ENCODE measurements around the gene PTGS1.

GRCh38 chr9:122348288-122348777, 22.5 kb upstream of the PTGS1 start:
- TF ChIP-seq, protein P1, sequence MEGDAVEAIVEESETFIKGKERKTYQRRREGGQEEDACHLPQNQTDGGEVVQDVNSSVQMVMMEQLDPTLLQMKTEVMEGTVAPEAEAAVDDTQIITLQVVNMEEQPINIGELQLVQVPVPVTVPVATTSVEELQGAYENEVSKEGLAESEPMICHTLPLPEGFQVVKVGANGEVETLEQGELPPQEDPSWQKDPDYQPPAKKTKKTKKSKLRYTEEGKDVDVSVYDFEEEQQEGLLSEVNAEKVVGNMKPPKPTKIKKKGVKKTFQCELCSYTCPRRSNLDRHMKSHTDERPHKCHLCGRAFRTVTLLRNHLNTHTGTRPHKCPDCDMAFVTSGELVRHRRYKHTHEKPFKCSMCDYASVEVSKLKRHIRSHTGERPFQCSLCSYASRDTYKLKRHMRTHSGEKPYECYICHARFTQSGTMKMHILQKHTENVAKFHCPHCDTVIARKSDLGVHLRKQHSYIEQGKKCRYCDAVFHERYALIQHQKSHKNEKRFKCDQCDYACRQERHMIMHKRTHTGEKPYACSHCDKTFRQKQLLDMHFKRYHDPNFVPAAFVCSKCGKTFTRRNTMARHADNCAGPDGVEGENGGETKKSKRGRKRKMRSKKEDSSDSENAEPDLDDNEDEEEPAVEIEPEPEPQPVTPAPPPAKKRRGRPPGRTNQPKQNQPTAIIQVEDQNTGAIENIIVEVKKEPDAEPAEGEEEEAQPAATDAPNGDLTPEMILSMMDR (tag by site-specific recombination; IDR thresholded peaks at IDR 0.05) = no peak
- TF ChIP-seq ZNF23 (tag by site-specific recombination; IDR thresholded peaks at IDR 0.05; ENCODE audit: borderline replicate concordance) (no peak), BCL11A (tag by site-specific recombination; IDR thresholded peaks at IDR 0.05; ENCODE audit: low read depth) (no peak), ZNF121 (tag by site-specific recombination; IDR thresholded peaks at IDR 0.05) (no peak), ZNF830 (tag by site-specific recombination; IDR thresholded peaks at IDR 0.05; ENCODE audit: low read depth) (no peak), ZNF670 (tag by site-specific recombination; IDR thresholded peaks at IDR 0.05; ENCODE audit: low read depth) (no peak), ZNF549 (tag by site-specific recombination; IDR thresholded peaks at IDR 0.05) (no peak)
- TF ChIP-seq, protein P2, sequence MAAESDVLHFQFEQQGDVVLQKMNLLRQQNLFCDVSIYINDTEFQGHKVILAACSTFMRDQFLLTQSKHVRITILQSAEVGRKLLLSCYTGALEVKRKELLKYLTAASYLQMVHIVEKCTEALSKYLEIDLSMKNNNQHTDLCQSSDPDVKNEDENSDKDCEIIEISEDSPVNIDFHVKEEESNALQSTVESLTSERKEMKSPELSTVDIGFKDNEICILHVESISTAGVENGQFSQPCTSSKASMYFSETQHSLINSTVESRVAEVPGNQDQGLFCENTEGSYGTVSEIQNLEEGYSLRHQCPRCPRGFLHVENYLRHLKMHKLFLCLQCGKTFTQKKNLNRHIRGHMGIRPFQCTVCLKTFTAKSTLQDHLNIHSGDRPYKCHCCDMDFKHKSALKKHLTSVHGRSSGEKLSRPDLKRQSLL (tag by site-specific recombination; IDR thresholded peaks at IDR 0.05) = no peak
- TF ChIP-seq, protein P3, sequence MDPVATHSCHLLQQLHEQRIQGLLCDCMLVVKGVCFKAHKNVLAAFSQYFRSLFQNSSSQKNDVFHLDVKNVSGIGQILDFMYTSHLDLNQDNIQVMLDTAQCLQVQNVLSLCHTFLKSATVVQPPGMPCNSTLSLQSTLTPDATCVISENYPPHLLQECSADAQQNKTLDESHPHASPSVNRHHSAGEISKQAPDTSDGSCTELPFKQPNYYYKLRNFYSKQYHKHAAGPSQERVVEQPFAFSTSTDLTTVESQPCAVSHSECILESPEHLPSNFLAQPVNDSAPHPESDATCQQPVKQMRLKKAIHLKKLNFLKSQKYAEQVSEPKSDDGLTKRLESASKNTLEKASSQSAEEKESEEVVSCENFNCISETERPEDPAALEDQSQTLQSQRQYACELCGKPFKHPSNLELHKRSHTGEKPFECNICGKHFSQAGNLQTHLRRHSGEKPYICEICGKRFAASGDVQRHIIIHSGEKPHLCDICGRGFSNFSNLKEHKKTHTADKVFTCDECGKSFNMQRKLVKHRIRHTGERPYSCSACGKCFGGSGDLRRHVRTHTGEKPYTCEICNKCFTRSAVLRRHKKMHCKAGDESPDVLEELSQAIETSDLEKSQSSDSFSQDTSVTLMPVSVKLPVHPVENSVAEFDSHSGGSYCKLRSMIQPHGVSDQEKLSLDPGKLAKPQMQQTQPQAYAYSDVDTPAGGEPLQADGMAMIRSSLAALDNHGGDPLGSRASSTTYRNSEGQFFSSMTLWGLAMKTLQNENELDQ (tag by site-specific recombination; IDR thresholded peaks at IDR 0.05; ENCODE audit: low read depth) = no peak
- TF ChIP-seq, protein P4, sequence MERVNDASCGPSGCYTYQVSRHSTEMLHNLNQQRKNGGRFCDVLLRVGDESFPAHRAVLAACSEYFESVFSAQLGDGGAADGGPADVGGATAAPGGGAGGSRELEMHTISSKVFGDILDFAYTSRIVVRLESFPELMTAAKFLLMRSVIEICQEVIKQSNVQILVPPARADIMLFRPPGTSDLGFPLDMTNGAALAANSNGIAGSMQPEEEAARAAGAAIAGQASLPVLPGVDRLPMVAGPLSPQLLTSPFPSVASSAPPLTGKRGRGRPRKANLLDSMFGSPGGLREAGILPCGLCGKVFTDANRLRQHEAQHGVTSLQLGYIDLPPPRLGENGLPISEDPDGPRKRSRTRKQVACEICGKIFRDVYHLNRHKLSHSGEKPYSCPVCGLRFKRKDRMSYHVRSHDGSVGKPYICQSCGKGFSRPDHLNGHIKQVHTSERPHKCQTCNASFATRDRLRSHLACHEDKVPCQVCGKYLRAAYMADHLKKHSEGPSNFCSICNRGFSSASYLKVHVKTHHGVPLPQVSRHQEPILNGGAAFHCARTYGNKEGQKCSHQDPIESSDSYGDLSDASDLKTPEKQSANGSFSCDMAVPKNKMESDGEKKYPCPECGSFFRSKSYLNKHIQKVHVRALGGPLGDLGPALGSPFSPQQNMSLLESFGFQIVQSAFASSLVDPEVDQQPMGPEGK (tag by site-specific recombination; IDR thresholded peaks at IDR 0.05) = no peak
